Amniotic stem cell (primary cell): ENCODE results near the gene ANGPT4.

Experiments
- DNase-seq: peaks from one replicate; lab custom pipeline; 2025; lab: John Stamatoyannopoulos, UW

The ANGPT4 gene

DNA sequence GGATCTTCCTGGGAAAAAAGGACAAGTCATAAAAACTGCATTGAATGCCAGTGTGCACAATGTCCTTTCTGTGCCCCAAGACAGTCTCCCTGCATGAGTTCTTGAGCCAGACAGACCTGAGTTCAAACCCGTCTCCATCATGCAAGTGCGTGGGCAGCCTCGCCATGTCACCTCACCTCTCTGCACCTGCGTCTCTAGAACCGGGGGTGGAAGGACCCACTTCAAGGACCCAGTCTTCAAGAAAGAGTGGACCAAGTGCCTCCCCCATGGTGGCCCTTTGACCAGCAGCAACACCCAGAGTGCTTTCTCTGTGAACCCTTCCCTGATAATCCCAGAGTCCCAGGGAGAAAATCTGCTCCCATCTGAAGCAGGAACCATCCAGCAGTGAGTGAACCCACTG, 23.5 kb upstream of the ANGPT4 start:
- DNase-seq: no peak

DNA sequence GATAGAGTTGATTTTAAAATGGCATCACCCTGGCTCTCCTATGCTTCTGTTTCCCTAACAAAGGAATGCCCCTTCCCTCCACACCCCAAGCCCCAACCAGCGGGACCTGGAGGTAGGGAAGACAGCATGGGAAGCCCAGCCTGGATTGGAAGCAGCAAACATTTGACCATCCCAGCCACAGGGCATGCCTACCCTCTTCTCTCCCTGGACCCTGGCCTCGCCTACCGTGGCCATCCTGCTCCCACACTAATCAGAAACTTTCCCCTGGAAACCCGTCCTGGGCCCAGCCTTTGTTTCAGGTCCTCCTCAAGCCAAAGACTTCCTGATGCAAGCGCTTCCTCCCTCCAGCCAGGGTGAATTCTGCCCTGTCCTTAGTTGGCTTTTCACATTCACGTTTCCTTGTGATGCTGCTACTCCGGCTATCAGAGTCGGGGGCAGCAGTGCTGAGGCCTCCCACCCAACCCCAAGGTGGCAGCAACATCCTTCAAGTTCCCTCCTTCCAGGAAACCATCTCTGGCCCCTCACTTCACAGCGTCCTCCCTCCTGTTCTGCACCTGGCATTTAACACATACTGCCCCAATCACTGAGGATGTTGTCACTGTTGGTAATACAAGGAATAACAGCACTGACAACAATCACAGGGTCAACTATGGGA, 18.2 kb upstream of the ANGPT4 start:
- no peak for DNase-seq

DNA sequence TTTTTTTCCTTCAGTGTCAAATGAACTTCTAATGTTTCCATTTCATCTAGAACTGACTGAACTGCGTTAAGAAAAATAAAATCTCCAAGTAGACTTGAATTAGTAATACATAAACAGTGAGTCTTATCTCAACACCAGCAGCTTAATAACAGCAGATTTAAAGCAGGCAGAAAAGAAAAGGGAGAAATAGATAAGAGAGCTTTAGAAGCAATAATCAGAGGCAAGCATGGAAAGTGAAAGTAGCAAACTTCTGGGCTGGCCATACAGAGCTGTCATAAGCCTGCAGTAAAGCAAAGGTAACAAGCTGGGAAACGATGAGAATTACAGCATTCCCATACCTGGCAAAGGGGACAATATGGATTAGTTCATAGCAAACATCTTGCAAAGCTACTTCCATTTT, 16.9 kb upstream of the ANGPT4 start:
- no peak for DNase-seq

DNA sequence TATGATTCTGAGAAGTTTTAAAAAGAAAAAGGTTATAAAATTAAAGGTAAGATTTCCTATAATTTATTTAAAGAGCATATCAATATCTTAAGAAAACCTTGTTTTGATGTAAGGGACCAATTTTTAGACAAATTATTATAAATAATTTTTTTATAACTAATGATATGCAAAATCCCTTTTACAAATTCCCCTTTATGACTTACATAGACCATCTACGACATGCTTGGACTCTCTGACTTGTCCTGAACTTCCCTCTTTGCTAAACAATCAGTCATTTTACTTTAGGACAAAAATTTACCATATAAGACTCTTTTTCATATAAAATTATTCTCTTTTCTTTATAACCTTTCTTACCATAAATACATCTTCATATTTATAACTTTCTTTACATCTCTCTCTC, 15.3 kb upstream of the ANGPT4 start:
- DNase-seq: no peak

DNA sequence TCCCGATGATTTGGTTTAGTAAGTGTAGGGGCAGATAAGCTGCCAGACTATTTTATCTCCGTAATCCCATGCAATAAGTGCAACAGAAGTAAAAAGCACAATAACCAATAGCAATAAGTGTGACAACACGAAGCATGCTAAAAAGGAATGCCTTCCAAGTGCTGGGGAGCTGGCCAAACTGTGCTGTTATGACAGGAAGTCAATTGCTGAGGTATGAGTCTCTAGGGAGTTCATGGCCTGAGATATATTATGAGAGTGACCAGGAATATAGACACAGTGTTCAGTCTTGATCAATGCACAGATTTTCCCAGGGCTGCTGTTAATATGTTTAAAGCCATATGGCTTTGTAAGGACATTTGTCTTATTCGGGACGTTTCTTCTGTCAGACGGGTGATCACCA, 10.5 kb upstream of the ANGPT4 start:
- DNase-seq: no peak

DNA sequence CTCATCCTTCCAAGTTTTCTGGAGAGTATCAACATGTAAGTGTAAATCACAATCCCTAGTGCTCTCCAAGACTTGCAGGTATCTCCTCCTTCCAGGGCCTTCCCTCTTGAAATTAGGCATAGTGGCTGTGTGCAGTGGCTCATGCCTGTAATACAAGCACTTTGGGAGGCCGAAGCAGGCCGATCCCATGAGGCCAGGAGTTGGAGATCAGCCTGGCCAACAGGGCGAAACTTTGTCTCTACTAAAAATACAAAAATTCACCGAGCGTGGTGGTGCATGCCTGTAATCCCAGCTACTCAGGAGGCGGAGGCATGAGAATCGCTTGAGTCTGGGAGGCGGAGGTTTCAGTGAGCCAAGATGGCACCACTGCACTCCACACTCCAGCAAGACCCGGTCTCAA, 9.4 kb upstream of the ANGPT4 start:
- no peak for DNase-seq

DNA sequence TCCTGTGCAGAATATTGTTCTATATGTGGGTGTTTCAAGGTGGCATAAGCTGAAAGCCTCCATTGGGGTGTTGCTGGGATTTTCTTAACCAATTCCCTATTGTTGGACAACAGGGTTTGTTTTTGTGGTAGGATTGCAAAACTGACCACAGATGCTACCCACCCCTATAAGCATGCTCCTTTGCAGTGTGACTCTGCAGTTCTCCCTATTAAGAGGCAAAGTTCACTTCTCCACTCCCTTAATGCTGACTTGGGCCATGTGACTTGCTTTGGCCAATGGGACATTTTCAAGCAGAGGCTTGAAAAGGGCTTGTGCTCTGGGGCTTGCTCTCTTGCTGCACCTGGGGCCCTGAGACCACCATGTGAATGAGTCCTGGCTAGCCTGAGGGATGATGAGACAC, 8.5 kb upstream of the ANGPT4 start:
- DNase-seq: no peak

DNA sequence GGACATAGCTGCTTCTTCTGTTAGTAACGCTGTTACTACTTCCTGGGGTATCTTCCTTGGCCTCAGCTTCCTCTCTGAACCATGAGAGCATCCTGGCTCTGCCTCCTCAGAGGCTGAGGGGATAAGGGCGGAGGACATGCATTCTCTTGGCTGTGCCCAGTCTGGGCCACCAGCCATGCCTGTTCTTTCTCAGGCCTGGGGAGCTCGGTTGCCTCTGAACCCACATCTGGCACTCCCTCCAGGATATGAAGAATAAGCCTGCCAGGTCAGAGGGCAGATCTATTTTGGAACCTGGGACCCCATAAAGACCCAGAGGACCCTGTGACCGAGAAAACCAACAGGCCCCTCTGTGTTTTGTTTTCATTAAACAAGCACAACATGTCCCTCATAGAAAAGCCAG, 6.6 kb upstream of the ANGPT4 start:
- no peak for DNase-seq

DNA sequence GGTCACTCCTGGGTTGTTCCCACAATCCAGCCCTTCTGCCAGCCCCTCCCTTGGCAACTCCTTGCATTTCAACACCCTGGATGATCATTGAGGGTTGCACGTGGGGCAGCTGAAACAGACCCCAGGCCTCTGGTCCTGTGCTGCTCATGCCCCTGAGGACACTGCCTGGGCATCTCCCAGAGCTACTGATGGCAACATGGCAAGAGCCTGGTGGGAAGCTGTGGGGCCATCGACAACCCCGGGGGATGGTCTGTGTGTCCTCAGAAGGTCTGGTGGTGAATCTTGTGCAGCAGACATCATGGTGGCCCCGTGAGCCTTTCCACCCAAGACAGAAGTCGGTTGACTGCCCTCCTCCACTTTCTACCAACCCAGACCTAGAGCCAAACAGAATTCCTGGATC, 4.9 kb upstream of the ANGPT4 start:
- DNase-seq: no peak

DNA sequence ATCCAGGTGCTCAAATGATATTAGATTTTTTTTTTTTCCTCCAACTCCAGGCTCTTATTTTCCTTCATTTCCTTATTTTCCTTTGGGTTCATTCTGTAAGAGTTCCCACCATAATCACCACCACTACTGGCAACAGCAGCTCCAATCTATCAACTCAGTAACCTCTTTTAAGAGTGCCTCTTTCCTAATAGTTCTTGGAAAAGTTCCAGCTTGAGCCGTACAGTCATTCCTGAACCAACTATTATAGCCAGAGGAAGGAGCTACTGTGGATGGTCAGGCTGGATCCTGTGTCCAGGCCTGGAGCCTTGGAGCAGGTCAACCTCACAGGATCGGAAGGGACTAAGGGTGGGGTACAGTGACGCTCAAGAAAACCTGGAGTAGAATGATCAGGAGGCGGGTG, 4.2 kb upstream of the ANGPT4 start:
- no peak for DNase-seq

DNA sequence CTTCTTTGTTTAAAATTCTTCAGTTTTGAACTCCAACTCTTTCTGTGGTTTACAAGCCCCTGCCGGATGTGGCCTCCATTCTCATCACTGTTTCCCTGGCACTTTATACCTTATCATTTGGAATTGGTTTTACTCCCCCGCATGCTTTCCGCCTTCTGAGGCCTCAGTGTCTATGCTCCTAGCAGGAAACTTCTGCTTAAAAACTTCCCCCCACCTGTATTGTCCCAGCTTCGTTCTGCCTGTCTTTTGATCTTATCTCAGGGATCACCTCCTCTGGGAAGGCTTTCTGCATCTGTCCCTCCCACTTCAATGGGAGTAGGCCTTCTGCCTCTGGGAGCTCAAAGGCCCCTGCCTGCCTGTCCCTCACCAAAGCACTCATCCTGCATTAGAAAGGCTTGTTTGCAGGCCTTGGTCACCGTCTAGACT, 3.4 kb upstream of the ANGPT4 start:
- DNase-seq: no peak

DNA sequence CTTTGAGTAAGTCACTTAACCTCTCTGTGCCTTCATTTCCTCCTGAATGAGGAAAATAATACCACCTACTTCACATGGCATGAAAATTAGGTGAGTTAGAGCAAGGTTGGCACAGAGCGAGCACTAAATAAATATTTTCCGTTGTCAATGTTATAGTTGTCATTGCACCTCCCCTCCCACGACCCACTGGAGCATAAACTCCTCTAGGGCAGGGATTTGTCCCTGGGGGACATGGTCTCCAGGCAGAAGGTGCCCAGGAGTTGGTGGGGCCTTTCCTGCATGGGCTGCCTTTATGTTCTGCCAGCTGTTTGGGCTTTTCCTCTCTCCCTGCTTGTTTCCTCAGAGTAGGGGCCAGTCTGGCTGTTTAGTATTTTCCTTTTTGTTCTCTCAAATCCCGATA, 1.3 kb upstream of the ANGPT4 start:
- DNase-seq: no peak

DNA sequence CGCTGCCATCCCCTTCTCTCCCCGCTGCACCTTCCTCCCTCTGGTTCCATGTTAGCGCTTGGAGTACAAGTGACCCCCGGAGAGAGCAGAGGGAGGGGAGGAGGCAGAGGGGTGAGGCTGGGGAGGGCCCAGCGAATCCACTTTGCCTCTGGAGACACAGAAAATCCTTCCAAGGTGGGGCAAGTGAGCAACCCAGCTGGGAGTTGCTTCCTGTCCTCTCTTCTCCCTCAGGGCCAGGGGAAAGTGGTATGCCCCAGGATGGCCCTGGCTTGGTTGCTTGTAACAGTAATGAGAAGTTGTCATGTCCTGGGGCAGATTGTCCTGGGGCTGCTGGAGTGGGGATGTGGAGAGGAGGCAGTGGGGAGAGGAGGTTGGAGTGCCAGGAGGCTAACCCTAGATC, 691 bp upstream of the ANGPT4 start:
- DNase-seq: no peak

DNA sequence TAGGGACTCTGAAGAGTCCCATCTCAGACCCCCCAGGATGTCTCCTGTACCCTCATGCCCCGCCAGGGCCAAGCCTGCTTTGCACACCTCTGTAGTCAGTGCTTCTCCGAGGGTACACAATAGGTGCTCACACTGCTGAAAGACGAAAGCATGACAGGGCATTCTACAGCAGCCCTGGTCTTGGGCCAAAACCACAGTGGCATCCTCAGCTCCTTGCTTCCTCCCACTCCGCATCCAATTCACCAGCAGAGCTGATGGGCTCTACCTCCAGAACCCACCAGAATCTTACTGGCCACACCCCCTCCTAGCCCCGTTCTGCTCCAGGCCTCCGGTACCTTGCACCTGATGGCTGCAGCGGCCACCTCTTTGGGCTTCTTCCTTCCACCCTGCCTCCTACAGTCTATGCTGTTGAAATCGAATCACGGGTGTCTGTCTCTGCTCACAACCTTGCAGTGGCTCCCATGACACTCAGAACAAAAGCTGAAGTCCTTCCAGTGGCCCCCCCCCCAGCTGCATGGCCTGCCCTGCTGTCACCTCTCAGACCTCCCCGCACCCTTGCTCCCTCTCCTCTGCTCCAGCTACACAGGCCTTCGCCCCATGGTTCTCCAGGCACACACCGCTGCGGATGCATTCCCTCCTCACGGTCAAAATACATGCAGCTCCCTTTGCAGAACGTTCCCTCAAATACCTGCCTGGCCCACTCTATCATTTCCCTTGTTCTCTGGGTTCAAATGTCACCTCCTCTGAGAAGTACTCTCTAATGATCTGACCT, 1.2 kb downstream of the ANGPT4 start:
- DNase-seq: no peak

DNA sequence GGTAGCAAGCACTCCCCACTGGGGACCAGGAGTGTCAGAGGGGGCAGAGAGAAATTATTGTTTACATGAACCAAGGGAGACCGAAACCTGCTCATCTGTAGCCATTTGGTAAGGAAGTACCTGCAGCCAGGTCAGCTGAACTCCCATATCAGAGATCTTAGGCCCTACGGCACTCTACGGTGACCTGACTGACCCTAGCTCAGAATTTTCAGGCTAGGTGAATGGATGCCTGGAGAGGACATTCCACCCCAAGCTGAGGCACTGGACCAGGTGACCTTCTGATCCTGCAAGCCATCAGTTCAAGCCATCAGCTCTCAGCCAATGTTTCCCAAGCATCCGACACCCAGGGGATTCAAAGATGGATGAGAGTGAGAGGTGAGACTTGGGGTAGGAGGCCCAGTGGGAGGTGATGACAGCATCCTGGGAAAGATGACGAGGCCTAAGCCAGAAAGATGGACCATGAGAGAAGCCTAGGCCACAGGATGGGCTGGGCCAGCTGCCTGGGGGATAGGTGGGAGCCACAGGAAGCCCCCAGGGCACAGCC, 2.8 kb downstream of the ANGPT4 start:
- DNase-seq: no peak

DNA sequence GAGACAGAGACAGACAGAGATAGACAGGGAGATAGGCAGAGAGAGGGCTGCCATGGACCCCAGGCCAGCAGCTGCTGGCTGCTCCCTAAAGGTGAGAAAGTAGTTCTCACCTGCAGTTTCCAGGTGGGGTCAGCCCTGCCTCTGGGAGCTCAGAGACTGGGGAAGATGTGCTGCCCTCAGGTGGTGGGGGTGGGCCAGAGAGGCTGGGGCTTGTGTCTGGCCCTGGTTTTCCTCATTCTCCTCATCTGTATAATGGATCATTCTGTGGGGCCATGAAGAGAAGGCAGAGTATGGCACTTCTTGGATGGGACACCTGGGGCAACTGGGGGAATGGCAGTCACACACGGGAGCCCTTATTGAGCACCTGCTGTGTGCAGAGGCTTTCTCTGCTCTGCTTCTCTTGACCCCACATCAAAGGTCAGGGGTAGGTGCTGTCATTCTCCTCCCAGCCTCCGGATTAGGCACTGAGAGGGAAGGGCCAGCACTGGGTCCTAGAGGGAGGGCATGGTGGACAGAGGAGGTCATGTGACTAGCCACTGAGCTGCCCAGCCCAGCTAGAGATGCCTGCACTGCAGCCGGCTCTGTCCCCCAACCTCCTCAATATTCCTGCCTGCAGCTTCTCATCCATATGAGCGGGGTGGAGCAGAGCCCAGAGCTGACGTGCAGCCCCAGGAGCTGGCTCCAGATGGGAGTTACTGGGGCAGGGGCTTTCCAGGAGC, 4.1 kb downstream of the ANGPT4 start:
- DNase-seq: no peak

DNA sequence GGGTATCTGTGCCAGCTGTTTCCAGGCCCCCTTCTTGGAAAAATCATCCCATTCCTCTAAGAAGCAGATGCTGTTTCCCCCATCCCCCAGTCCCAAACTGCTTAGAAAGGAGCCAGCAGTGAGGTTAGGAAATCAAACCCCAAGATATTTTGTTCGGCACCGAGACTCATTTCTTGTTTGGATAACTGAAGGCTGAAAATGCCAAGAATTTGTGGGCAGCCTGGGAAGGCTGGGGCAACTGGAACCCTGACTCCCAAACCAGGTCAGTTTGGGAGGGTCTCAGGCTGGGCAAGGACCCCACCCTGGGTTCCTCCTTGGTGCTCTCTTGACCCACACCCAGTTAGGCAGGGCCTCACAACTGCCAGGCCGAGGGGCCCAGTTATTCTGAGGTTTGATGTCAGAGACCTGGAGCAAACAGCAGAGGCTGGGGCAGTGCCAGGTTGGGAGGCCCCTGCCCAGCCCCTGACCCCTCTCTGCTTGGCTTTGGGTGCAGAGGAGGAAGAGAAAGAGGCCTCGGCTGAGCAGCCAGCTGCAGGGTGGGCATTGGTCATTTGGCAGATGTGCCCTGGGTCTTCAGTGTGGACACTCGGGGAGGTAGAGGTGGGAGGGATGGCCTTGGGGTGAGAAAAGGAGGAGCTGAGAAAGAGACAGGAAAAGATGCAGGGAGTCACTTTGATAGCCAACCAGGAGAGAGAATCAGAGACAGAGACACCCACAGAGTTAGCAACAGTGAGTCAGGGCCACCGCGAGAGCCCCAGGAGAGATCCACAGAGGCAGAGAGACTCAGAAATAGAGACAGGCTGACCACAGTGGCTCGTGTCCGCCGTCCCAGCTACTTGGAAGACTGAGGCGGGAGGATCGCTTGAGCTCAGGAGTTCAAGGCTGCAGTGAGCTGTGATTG, 5.0 kb downstream of the ANGPT4 start:
- no peak for DNase-seq

DNA sequence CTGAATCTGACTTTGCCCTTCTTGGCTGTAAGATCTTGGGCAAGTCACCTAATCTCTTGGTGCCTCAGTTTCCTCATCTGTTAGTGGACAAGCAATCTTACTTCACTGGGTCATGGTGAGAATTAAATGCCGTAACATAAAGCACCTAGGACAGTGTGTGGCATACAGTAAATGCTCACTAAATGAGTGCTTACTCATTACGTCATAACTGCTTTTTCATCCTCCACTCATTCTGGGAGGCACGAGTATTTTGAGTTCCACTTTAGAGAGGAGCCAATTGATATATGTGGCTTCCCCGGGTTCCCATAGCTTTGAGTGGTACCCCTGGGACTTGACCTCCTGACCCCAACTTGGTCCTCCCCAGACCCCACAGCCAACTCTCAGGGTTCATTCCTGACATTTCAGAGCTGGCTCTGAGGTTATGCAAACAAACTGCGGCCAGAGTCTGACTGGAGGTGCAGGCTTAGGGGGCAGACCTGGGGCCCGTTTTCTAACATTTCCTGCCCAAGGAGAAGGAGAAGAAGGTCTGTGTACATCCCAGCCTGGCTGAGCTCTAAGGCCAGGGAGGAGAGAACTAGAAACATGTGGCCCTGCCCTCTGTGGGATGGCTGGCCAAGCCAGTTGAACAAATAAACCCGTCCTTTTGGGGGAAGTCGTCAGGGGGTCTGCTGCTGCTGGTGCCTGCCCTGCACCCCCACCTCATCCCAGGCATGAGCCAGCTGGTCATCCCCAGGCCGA, 5.8 kb downstream of the ANGPT4 start:
- no peak for DNase-seq

DNA sequence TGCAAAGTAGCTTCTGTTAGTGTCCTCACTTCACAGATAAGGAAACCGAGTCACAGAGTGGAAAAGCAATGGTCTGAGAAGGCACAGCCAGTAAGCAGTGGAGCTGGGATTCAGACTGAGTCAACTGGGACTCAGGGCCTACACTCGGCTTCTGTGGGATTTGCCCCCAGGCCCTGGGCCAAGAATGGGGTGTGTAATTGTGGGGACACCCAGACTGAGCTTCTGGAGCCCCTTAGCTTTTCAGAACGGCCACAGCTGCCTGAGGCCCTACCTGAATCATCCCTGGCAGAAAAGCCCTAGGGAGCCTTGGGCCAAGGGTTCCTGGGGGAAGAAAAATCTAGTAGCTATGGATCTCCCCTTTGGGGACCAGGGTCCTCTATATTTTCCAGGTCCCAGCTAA, 6.5 kb downstream of the ANGPT4 start:
- DNase-seq: no peak

DNA sequence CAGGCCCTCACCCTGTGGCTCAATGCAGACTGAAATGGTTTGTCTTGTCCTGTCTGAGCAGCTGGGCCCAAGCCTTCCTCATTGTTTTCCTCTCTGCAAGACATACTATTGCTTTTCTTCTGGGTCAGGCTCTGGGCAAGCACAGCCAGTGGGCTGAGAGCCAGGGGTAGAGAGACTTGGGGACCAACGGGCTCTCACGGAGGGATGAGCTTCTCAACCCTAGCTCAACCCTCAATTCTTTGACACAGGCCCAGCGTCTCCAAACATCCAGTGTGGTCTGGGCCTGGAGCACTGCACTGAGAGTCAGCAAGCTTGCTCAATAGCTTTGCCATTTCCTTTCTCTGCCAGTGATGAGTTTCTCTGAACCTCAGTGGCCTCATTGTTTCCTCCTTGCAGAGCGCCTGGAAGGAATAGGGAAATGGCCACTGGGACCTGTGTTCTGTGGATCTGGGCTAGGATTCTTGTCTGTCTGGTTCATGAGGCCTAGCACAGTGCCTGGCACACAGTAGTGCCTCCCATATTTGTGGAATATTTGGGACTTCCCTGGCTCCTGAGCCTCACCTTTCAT, 9.3 kb downstream of the ANGPT4 start:
- DNase-seq: no peak

DNA sequence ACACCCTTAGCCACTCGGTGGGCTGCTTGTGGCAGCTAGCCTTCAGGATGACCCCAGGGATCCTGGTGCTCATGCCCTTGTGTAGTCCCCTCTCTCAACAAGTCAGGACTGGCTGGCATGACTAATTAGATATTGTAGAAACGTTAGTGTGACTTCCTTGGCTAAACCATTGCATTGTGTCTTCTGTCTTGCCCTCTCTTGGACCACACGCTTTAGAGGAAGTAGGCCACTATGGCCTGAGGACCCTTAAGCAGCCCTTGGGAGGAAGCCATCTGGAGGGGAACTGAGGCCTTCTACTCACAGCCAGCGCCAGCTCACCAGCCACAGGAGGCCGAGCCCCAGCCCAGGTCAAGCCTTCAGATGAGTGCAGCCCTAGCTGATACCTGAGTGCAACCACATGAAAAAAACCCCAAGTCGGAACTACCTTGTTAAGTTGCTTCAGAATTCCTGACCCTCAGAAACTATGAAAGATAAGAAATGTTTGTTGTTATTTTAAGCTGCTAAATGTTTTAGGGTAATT, 10.1 kb downstream of the ANGPT4 start:
- DNase-seq: no peak
